ENCODE data around the gene RETSAT.
"Not testable (repeated sequence)": the region's sequence is repeated elsewhere in the genome, so short reads cannot be mapped to it uniquely, and the experiment has no call there.

The RETSAT gene

DNA sequence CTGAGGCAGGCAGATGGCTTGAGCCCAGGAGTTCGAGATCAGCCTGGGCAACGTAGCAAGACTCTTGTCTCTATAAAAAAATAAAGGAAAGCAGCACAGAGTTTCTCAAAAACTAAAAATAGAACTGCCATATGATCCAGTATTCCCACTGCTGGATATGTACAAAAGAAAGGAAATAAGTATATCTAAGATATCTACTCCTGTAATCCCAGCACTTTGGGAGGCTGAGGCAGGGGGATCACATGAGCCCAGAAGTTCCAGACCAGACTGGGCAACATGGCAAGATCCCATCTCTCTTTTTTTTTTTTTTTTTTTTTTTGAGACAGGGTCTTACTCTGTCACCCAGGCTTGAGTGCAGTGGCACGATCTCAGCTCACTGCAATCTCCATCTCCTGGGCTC is 24.6 kb downstream of the RETSAT start:
- DNase-seq, result not testable (repeated sequence)

DNA sequence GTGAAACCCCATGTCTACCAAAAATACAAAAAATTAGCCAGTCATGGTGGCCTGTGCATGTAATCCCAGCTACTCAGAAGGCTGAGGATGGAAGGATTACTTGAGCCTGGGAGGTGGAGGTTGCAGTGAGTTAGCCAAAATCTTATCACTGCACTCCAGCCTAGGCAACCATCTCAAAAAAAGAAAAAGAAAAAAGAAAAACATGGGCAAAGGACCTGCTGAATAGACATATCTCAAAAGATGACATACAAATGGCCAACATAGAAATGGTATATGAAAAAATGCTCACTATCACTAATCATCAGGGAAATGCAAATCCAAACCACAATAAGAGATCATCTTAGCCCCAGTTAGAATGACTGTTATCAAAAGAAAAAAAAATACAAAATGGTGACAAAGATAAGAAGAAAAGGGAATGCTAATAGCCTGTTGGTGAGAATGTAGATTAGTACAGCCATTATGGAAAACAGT is 25.1 kb downstream of the RETSAT start:
- DNase-seq, result no peak

DNA sequence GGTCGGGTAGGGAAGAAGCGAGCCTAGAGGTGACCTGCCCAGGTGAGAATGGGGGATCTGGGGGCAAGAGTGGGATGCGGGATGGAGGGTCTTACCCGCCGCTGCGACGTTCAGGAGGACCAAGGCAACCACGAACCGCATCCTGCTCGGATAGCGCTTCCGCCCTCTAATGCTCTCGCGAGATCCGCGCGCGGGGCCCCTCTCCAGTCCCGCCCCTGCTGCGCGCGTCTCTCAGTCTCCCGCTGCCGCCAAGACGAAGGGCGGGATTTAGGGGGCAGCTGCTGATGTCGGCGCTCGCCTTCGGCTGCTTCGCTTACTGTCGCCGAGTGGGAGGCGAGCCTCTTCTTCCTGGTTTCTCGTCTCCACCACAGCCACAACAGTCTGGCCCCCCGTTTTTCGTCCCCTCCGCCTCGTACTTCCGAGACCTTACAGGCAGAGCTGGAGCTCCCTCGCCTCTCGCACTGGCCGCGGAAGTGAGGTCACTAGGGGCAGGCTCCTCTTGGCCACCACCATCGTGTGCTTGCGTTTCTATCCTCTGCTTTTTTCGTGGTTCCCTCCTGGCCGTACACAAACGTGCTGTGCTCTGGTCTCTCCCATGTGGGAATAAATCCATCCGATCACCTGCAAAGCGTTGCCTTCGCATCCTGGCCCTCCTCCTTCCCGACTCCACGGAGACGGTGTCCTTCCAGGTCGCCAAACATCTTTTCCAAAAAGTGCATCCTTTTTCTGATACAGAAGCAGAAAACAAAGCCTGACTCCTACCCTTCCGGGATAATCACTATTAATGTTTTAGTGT is 26.3 kb downstream of the RETSAT start, which contains the start of gene TGOLN2:
Gene TGOLN2 (minus strand): TSS at position 168 of the 796 bp plus-strand sequence. CDS start 27 bp downstream, at position 141.
- peak; percentile 94 for DNase-seq

DNA sequence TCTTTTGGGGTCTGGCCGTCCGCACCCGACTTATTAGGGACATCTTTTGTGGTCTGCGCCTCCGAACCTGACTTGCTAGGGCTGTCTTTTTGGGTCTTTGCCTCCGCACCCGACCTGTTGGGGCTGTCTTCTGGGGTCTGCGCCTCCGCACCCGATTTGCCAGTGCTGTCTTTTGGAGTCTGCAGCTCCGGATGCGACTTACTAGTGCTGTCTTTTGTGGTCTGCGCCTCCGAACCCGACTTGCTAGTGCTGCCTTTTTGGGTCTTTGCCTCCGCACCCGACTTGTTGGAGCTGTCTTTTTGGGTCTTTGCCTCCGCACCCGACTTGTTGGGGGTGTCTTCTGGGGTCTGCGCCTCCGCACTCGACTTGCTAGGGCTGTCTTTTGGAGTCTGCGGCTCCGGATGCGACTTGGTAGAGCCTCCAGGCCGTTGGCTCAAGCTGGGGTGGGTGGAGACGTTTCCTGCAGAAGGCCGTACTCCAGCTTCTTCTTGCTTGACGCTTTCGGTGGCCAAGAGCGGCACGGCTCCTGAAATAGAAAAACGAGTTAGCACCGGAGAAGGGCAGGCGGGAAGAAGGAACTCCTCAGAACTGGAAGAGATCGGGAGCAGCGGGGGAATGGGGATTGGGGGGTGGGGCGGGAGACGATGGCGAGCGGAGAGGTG is 27.0 kb downstream of the RETSAT start:
- DNase-seq, result peak; percentile 73

- peak; percentile 62 for DNase-seq
Measured at GRCh38 chr2:85326406-85327159, 27.7 kb downstream of the RETSAT start.

DNA sequence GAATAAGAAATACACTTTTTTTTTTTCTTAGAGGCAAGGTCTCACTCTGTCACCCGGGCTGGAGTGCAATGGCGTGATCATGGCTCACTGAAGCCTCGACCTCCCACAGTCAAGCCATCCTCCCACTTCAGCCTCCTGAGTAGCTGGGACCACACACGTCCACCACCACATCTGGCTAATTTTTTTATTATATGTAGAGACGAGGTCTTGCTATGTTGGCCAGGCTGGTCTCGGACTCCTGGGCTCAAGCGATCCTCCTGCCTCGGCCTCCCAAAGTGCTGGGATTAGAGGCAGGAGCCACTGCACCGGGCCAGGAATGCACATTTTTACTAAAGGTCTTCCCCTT is 28.9 kb downstream of the RETSAT start:
- DNase-seq, result no peak

GRCh38 chr2:85324639-85325465 is 29.5 kb downstream of the RETSAT start:
- no peak for DNase-seq

- DNase-seq, result not testable (repeated sequence)
Measured at GRCh38 chr2:85323988-85324367, 30.4 kb downstream of the RETSAT start.

DNA sequence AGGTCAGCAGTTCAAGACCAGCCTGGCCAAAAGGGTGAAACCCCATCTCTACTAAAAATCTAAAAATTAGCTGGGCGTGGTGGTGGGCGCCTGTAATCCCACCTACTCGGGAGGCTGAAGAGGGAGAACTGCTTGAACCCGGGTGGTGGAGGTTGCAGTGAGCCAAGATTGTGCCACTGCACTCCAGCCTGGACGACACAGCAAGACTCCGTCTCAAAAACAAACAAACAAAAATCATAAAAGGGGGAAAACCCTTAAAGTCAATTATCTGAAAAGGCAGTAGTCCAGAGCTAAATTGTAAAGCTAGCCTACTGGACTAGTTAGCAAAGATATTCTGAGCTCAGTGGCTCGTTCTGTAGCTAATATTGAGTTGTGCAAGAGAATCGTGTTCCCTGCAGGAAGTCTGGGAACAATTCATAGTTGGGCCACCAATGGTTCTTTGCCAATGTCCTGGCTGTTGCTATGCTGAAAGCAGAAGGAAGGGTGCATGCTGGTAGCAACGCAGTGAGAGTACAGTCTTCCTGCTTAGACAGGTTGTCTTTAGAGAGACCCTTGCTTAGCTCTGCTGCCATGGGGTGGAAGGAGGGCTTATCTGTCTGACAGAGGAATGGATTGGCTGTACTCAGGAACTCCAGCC is 30.9 kb downstream of the RETSAT start:
- no peak for DNase-seq

- no peak for DNase-seq
Measured at GRCh38 chr2:85319796-85320195, 34.5 kb downstream of the RETSAT start.

- DNase-seq, result peak; percentile 55
Measured at GRCh38 chr2:85318222-85319074, 35.9 kb downstream of the RETSAT start.

DNA sequence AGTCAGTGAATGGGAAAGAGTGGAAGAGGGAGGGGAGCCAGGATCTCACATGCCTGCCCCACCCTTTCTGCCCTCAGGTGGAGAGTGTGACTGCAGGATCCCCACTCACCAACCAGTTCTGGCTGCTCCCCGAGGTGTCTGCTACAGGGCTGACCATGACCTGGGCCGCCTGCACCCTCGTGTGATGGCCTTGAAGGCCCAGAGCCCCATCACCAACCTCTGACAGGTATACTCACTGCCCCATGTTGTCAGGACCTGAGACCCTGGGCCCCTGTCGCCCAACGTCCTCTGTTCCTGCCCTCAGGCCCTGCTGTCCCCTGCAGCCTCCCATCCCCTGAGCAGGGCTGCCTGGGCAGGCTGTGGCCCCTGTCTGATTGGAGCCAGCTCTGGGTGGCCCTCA is 38.4 kb downstream of the RETSAT start:
- not testable (repeated sequence) for DNase-seq

DNA sequence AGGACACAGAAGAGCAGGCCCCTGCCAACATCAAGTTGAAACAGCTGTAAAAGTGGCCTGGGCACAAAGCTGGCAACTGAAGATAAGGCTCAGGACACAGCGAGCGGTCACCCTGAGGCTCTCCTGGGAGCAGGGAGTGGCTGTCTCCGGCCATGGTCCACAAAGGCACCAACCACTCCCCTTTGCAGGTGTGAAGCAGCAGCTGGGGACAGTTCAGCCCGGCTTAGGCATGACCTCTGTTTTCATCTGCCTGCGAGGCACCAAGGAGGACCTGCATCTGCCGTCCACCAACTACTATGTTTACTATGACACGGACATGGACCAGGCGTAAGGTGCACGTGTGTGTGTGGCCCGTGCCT is 39.5 kb downstream of the RETSAT start:
- no peak for DNase-seq

GRCh38 chr2:85312404-85312803 is 41.9 kb downstream of the RETSAT start:
- DNase-seq, result no peak

DNA sequence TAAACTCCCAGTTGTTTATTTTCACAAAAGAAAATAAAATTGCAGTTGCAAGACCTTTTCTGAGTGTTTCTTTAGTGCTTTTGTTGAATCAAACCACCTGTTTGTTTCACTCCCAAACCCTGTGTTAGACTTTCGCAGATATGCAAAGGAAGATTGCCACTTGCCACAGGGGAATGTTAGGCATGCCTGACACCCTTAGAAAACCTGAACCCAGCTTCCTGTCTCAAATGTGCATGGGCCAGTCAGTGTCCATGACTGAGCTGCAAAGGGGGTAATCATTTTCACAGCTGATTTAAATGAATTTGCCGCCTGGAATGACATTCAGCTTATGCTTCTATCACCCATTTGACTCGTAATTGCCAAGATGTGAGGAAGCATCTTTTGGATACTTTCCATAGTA is 44.0 kb downstream of the RETSAT start:
- no peak for DNase-seq

DNA sequence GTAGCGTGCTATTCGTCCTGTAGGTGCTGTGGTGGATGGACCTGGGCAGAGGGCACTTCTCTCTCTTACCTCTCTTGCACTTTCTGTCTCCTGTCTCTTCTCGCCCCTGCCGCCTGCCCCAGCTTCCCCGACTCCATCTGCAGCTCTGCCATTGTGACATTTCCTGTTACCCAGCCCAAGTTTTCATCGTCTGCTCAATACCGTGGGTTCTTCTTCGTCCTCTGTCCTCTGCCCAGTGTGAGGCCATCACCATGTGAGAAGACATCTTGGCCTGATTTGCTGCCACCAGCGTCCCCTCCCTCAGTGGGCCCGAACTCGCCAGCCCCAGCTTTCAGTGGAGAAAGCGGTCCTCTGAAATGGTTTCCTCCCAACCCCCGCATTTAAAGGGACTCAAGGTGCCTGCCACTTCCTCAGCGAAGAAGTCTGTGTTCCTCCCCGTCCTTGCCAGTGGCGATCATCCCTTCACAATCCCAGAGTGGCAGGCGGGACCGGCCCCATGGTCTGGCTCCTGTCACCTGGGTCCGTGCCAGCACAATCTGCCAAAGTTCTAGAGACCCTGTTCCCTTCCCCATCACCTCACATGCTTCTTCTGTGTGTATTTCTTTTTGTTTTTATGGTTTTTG is 44.5 kb downstream of the RETSAT start:
- DNase-seq, result no peak

- DNase-seq, result no peak
Measured at GRCh38 chr2:85308896-85309555, 45.3 kb downstream of the RETSAT start.

GRCh38 chr2:85308201-85308600 is 46.1 kb downstream of the RETSAT start:
- no peak for DNase-seq

DNA sequence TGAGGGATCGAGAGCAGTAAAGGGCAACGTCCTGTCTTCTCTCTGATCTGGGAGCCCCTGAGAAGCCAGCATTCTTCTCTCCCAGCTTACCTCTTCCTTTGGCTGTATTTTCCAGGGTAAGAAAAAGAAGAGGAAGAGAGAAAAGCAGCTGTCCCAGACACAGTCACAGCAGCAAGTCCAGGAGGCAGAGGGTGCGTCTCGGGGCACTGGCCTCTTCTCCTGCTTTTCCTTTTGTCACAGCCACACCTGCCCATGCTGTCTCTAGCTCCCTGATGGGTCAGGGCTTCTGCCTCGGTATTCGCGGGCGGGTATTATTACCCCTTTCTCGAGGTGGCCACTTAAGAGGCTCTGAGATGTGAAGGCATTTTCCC is 46.8 kb downstream of the RETSAT start:
- no peak for DNase-seq
